ENCODE measurements around the gene OTUD4. TPM values are rescaled to one million over a fixed set of nuclear protein-coding genes. Genes with fewer than 3 reads are reported as not detected.

OTUD4 gene
- total and polyA plus RNA-seq, 9 of the 15 experiments (the other 6 are each of a cell fraction or from before 2014, with no cell fraction given) = 4.2 to 29.0 (median 24.8) TPM

GRCh38 chr4:145195167-145195952 lies 15.0 kb upstream of the OTUD4 start (continued):
- TF ChIP-seq NKRF (IDR thresholded peaks at IDR 0.05; ENCODE audit: borderline replicate concordance) (no peak), ELF1 (tag; IDR thresholded peaks at IDR 0.05) (no peak), LEF1 (IDR thresholded peaks at IDR 0.05) (no peak), YBX1 (IDR thresholded peaks at IDR 0.05) (no peak), OTX1 (CRISPR knock-in tag; IDR thresholded peaks at IDR 0.05) (no peak)

- ChIA-PET POLR2A (no interaction called here), CTCF (ENCODE audit: low intra/inter-chr PET ratio) (no interaction called here)
- H3K4me1 ChIP-seq (replicated peaks in 1 of 2; ENCODE audit: control insufficient read depth in 2 of 2, insufficient read depth in 2 of 2, low read length in 2 of 2) = no peaks in the 10 kb centered on the region
- in situ Hi-C loops (cut with MboI) = no loop called here
- H3K79me2 ChIP-seq (ENCODE audit: control insufficient read depth, insufficient read depth, low read length) = no peaks in the 10 kb centered on the region
- TF ChIP-seq ZNF121 (CRISPR knock-in tag; conservative IDR thresholded peaks at IDR 0.05) (no peak), CBX3 (IDR thresholded peaks at IDR 0.05; ENCODE audit: borderline replicate concordance in 1 of 2, low read length in 2 of 2) (0 out of 3 replicates have a peak, but pooled peaks of 1 of the 2 experiments have one; percentile 19), HDAC3 (IDR thresholded peaks at IDR 0.05; ENCODE audit: borderline replicate concordance, partially characterized antibody) (no peak)
- H3K4me3 ChIP-seq = no peak overlapping the region
- no peaks in the 10 kb centered on the region for H3K9me3 ChIP-seq (replicated peaks; ENCODE audit: control insufficient read depth, insufficient read depth, low read depth, low read length)
- no peaks in the 10 kb centered on the region for H4K20me1 ChIP-seq (replicated peaks; ENCODE audit: control insufficient read depth, insufficient read depth, low read length)
- no peak overlapping the region for H3K4me2 ChIP-seq (ENCODE audit: insufficient read depth, low read length)
- DNase-seq (ENCODE audit: extremely low read depth in 1 of 4, low spot score in 3 of 4) (no peak), ATAC-seq (no peak), FAIRE-seq (no peak)
- H2AFZ ChIP-seq (ENCODE audit: low read depth, low read length) = no peak overlapping the region
- 43% methylated on average over 3 of the region's 3 CpGs for WGBS (ENCODE audit: insufficient coverage, low coverage, missing lambda C conversion rate)
- no peaks in the 10 kb centered on the region for H3K36me3 ChIP-seq (ENCODE audit: control insufficient read depth, insufficient read depth, low read length)
- no TSS peak for BruUV-seq (replicated peaks)
- no peak overlapping the region for H3K27ac ChIP-seq (ENCODE audit: extremely low read depth, low read depth, low read length)
- H3K27me3 ChIP-seq (ENCODE audit: control insufficient read depth in 2 of 2, insufficient read depth in 2 of 2, low read length in 2 of 2) = no peaks in the 10 kb centered on the region
- H3K9me1 ChIP-seq (ENCODE audit: control insufficient read depth, insufficient read depth, low read length) = no peaks in the 10 kb centered on the region
- intact Hi-C loops (cut with micrococcal nuclease) = no loop called here
- no peak overlapping the region for H3K9ac ChIP-seq (ENCODE audit: insufficient read depth in 1 of 2, low read depth in 2 of 2, low read length in 2 of 2)
Measured at GRCh38 chr4:145189981-145190380, 9.6 kb upstream of the OTUD4 start.

Measured in K562 (cell line).